HCT116 (cell line): Measurements from ENCODE around the gene DHCR7. TPM values are rescaled to one million over a fixed set of nuclear protein-coding genes. Genes with fewer than 3 reads are reported as not detected.

Experiments
- ATAC-seq: fragments of 200-7000 bp; cut with Tn5 transposase; 2 replicates; pipeline ENCODE4 v1.9.1; 2020; ENCODE audit warnings: mild to moderate bottlenecking, moderate library complexity
- BruUV-seq: library from RNA; stranded (reverse); fragments of 400-500 nt; replicated peaks from 2 replicates; lab custom pipeline; 2021; lab: Mats Ljungman, UMichigan
- CTCF ChIA-PET: fragments of 300-600 bp; sonication (Branson Sonifier 250); formaldehyde crosslinking; loops from one replicate; lab custom pipeline; 2021; ENCODE audit warnings: antibody characterized with exemption; lab: Charles Lee
- POLR2A ChIA-PET: fragments of 300-600, 350-600 bp; sonication (Branson Sonifier 250); formaldehyde crosslinking; loops from one replicate; lab custom pipeline; 2021; ENCODE audit warnings: antibody characterized with exemption; lab: Charles Lee
- RAD21 ChIA-PET, 2 experiments: fragments of 300-600 bp; sonication (Branson Sonifier 250); formaldehyde crosslinking; loops; one replicate each; lab custom pipeline; 2023; ENCODE audit warnings: low total read pairs in 2 of 2; ENCODE audit not compliant: uncharacterized antibody in 2 of 2, unreplicated experiment in 2 of 2, low non-redundant PET in 1 of 2; lab: Charles Lee
- DNase-seq: peaks from one replicate; pipeline ENCODE4 v3.0.0-alpha.2; 2010; ENCODE audit warnings: low read depth, low spot score
- H2AFZ ChIP-seq: fragments of 200-600 bp; shearing (Covaris generic), sonication (generic); 2 replicates; pipeline ENCODE4 v1.6.1; 2017; ENCODE audit warnings: low read depth, mixed run types, mixed read lengths, antibody characterized with exemption, low read length; ENCODE audit not compliant: poor library complexity, severe bottlenecking
- H3K27ac ChIP-seq: 2 replicates; pipeline ENCODE4 v1.5.1; 2012; ENCODE audit warnings: low read depth, low read length
- H3K27me3 ChIP-seq: fragments of 200-600 bp; sonication (generic); 2 replicates; pipeline ENCODE4 v1.6.1; 2016; ENCODE audit warnings: mixed run types, low read length, mixed read lengths; ENCODE audit not compliant: insufficient read depth
- H3K36me3 ChIP-seq, 2 experiments: fragments of 200-500 bp in 1 of 2; fragments of 200-600 bp in 1 of 2; sonication (Bioruptor generic) in 1 of 2; sonication (generic) in 1 of 2; 2 replicates each; pipeline versions ENCODE4 v1.5.1 to v1.6.1; 2014 to 2016; ENCODE audit warnings: low read length in 2 of 2, inconsistent platforms in 1 of 2, mixed read lengths in 1 of 2, mixed run types in 1 of 2; ENCODE audit not compliant: insufficient read depth in 2 of 2, control insufficient read depth in 1 of 2
- H3K4me1 ChIP-seq, 2 experiments: fragments of 200-600 bp in 1 of 2; sonication (generic) in 1 of 2; 2 replicates each; pipeline versions ENCODE4 v1.5.1 to v1.6.1; 2012 to 2017; ENCODE audit warnings: low read length in 2 of 2, inconsistent platforms in 1 of 2, mild to moderate bottlenecking in 1 of 2, mixed read lengths in 1 of 2, mixed run types in 1 of 2, moderate library complexity in 1 of 2; ENCODE audit not compliant: insufficient read depth in 2 of 2, control insufficient read depth in 1 of 2
- H3K4me2 ChIP-seq: fragments of 200-600 bp; sonication (generic); 2 replicates; pipeline ENCODE4 v1.6.1; 2017; ENCODE audit warnings: mixed run types, low read length, mixed read lengths
- H3K4me3 ChIP-seq, 2 experiments: fragments of 200-600 bp in 1 of 2; sonication (generic) in 1 of 2; replicated peaks in 1 of 2; 2 replicates each; pipeline ENCODE4 v1.5.1; 2011 to 2016; ENCODE audit warnings: low read length in 2 of 2, control low read depth in 1 of 2, low read depth in 1 of 2, mild to moderate bottlenecking in 1 of 2, mixed read lengths in 1 of 2, mixed run types in 1 of 2
- H3K79me2 ChIP-seq: fragments of 200-600 bp; sonication (generic); 2 replicates; pipeline ENCODE4 v1.6.1; 2017; ENCODE audit warnings: mild to moderate bottlenecking, mixed run types, low read length, moderate library complexity, mixed read lengths; ENCODE audit not compliant: insufficient read depth
- H3K9ac ChIP-seq: fragments of 200-600 bp; sonication (generic); 2 replicates; pipeline ENCODE4 v1.6.1; 2016; ENCODE audit warnings: low read length, mixed read lengths
- H3K9me2 ChIP-seq: fragments of 200-600 bp; sonication (generic), shearing (Covaris generic); 2 replicates; pipeline ENCODE4 v1.6.1; 2017; ENCODE audit warnings: mixed run types, mild to moderate bottlenecking, moderate library complexity; ENCODE audit not compliant: insufficient read depth
- H3K9me3 ChIP-seq, 2 experiments: fragments of 200-500 bp in 1 of 2; fragments of 200-600 bp in 1 of 2; sonication (Bioruptor generic) in 1 of 2; sonication (generic) in 1 of 2; 2 replicates each; pipeline ENCODE4 v1.6.1; 2014 to 2017; ENCODE audit warnings: low read length in 2 of 2, mixed read lengths in 2 of 2, inconsistent platforms in 1 of 2, low read depth in 1 of 2, mild to moderate bottlenecking in 1 of 2, mixed run types in 1 of 2, moderate library complexity in 1 of 2; ENCODE audit not compliant: control insufficient read depth in 1 of 2, insufficient read depth in 1 of 2
- H4K20me1 ChIP-seq: fragments of 200-600 bp; sonication (generic), shearing (Covaris generic); 2 replicates; pipeline ENCODE4 v1.6.1; 2017; ENCODE audit warnings: mixed run types, mild to moderate bottlenecking, moderate library complexity; ENCODE audit not compliant: insufficient read depth
- CBX3 ChIP-seq: IDR thresholded peaks from 2 replicates; pipeline ENCODE4 v1.6.1; 2012; ENCODE audit warnings: low read depth
- CEBPB ChIP-seq: IDR thresholded peaks from 2 replicates; pipeline ENCODE4 v1.6.1; 2012; ENCODE audit warnings: low read depth
- EGR1 ChIP-seq: IDR thresholded peaks from 2 replicates; pipeline ENCODE4 v1.6.1; 2012; ENCODE audit warnings: low read depth
- EZH2 ChIP-seq: fragments of 200-600 bp; sonication (generic); IDR thresholded peaks from 2 replicates; pipeline ENCODE4 v1.6.1; 2017; ENCODE audit warnings: antibody characterized with exemption, mixed run types
- EZH2phosphoT487 ChIP-seq: fragments of 200-600 bp; IDR thresholded peaks from 2 replicates; pipeline ENCODE4 v1.6.1; 2018; ENCODE audit warnings: antibody characterized with exemption, borderline replicate concordance
- POLR2A ChIP-seq: IDR thresholded peaks from 2 replicates; pipeline ENCODE4 v1.7.0; 2011; ENCODE audit warnings: borderline replicate concordance; ENCODE audit not compliant: insufficient read depth, insufficient read length; ENCODE audit errors: extremely low read depth
- SIN3A ChIP-seq: IDR thresholded peaks from 2 replicates; pipeline ENCODE4 v1.6.1; 2012; ENCODE audit warnings: low read depth
- SP1 ChIP-seq: IDR thresholded peaks from 2 replicates; pipeline ENCODE4 v1.6.1; 2012; ENCODE audit warnings: low read depth
- TCF7L2 ChIP-seq: IDR thresholded peaks from 2 replicates; pipeline ENCODE4 v1.7.0; 2011; ENCODE audit warnings: borderline replicate concordance, inconsistent platforms; ENCODE audit not compliant: insufficient read depth, insufficient read length; ENCODE audit errors: extremely low read depth
- ZNF274 ChIP-seq: fragments of 200-500 bp; sonication (Bioruptor generic); IDR thresholded peaks from 2 replicates; pipeline ENCODE4 v1.6.1; 2014; ENCODE audit warnings: mild to moderate bottlenecking, low read depth, low read length, inconsistent platforms
- intact Hi-C: fragments of 100-400 bp; cut with micrococcal nuclease; formaldehyde crosslinking; loops from 2 replicates; pipeline ENCODE4 v1.10.0; 2022
- total RNA-seq: library from RNA; stranded (reverse); gene quantifications from one replicate; pipeline ENCODE4 v1.2.1, GENCODE V29; 2021; ENCODE audit not compliant: unreplicated experiment
- TF ChIP-seq, protein P1 (sequence below): IDR thresholded peaks from 2 replicates; pipeline ENCODE4 v1.6.1; 2012; ENCODE audit warnings: low read depth
- TF ChIP-seq, protein P2 (sequence below): IDR thresholded peaks from 2 replicates; pipeline ENCODE4 v1.6.1; 2012
- TF ChIP-seq, protein P3 (sequence below): IDR thresholded peaks from 2 replicates; pipeline ENCODE4 v1.6.1; 2011; ENCODE audit warnings: mild to moderate bottlenecking, low read length, moderate library complexity; ENCODE audit not compliant: insufficient replicate concordance; ENCODE audit errors: extremely low read depth

Gene DHCR7
- total RNA-seq, 1 experiment from 2014 or later = 115 TPM

DNA sequence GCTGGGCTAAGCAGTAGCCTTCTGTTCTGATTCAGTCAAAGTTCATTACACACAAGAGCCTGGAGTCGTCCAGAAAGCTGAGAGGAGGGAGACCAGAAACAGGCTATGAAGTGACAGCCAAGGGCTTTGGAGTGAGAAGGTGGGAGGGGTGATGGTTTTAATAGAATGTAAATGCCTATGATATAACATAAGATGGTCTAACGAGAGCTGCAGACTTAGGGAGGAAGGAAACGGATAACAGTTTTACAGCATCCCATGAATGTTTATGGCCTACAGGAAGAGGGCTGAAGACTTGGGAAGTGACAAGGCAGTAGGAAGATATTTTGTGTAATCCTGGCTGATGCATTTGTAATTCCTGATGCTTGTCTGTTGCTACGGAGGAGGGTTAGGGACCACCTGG lies 62.0 kb downstream of the DHCR7 start:
- Histone ChIP-seq H3K9me3 (peaks cover 0 to 3% of the 10 kb centered on the region in 2 experiments; a peak in 1 of 4 replicates), H2AFZ (no peak overlapping the region), H3K9me2 (no peaks in the 10 kb centered on the region), H3K9ac (no peak overlapping the region), H3K4me3 (no peak overlapping the region), H3K36me3 (no peaks in the 10 kb centered on the region), H3K4me1 (no peaks in the 10 kb centered on the region), H3K4me2 (no peak overlapping the region), H3K27ac (no peak overlapping the region), H3K79me2 (no peaks in the 10 kb centered on the region), H4K20me1 (no peaks in the 10 kb centered on the region), H3K27me3 (peaks cover 78% of the 10 kb centered on the region)
- DNase-seq (no peak), ATAC-seq (no peak)
- BruUV-seq = no TSS peak
- POLR2A ChIA-PET = no interaction called here
- TF ChIP-seq CEBPB (no peak), SP1 (no peak), SIN3A (no peak)
- TF ChIP-seq, protein P1, sequence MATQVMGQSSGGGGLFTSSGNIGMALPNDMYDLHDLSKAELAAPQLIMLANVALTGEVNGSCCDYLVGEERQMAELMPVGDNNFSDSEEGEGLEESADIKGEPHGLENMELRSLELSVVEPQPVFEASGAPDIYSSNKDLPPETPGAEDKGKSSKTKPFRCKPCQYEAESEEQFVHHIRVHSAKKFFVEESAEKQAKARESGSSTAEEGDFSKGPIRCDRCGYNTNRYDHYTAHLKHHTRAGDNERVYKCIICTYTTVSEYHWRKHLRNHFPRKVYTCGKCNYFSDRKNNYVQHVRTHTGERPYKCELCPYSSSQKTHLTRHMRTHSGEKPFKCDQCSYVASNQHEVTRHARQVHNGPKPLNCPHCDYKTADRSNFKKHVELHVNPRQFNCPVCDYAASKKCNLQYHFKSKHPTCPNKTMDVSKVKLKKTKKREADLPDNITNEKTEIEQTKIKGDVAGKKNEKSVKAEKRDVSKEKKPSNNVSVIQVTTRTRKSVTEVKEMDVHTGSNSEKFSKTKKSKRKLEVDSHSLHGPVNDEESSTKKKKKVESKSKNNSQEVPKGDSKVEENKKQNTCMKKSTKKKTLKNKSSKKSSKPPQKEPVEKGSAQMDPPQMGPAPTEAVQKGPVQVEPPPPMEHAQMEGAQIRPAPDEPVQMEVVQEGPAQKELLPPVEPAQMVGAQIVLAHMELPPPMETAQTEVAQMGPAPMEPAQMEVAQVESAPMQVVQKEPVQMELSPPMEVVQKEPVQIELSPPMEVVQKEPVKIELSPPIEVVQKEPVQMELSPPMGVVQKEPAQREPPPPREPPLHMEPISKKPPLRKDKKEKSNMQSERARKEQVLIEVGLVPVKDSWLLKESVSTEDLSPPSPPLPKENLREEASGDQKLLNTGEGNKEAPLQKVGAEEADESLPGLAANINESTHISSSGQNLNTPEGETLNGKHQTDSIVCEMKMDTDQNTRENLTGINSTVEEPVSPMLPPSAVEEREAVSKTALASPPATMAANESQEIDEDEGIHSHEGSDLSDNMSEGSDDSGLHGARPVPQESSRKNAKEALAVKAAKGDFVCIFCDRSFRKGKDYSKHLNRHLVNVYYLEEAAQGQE = no peak
- CTCF ChIA-PET = no interaction called here
- intact Hi-C loops = no loop called here
- RAD21 ChIA-PET = no interaction called here

DNA sequence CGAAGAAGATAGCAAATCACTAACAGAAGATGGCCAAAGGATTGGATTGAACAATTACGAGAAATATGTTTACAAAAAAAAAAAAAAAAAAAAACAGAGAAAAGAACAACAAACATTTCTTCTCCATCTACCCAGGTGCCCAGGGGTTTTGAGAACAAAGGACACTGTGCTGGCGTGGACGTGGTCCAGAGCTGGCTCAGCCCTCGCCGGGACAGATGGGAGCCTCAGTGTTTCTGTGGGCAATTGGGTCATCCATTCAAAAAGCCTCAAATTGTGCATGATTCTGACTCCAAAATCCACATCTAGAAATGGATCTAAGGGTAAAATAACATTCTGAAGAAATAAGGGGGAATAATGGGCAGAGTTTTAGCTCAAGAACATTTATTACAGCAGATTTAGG lies 63.1 kb downstream of the DHCR7 start:
- ChIA-PET RAD21 (no interaction called here), CTCF (no interaction called here), POLR2A (no interaction called here)
- Histone ChIP-seq H3K4me2 (no peak overlapping the region), H3K4me1 (no peaks in the 10 kb centered on the region), H3K9me2 (no peaks in the 10 kb centered on the region), H3K27ac (no peak overlapping the region), H3K36me3 (no peaks in the 10 kb centered on the region), H3K9me3 (peaks cover 0 to 3% of the 10 kb centered on the region in 2 experiments; a peak in 1 of 4 replicates), H3K4me3 (no peak overlapping the region), H2AFZ (no peak overlapping the region), H3K79me2 (no peaks in the 10 kb centered on the region), H3K27me3 (peaks cover 67% of the 10 kb centered on the region), H3K9ac (no peak overlapping the region), H4K20me1 (no peaks in the 10 kb centered on the region)
- TF ChIP-seq SP1 (no peak), CBX3 (no peak), POLR2A (no peak), EZH2 (no peak), EGR1 (no peak), EZH2phosphoT487 (no peak), SIN3A (no peak), TCF7L2 (no peak), ZNF274 (no peak)
- TF ChIP-seq, protein P2, sequence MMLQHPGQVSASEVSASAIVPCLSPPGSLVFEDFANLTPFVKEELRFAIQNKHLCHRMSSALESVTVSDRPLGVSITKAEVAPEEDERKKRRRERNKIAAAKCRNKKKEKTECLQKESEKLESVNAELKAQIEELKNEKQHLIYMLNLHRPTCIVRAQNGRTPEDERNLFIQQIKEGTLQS = no peak
- TF ChIP-seq, protein P3, sequence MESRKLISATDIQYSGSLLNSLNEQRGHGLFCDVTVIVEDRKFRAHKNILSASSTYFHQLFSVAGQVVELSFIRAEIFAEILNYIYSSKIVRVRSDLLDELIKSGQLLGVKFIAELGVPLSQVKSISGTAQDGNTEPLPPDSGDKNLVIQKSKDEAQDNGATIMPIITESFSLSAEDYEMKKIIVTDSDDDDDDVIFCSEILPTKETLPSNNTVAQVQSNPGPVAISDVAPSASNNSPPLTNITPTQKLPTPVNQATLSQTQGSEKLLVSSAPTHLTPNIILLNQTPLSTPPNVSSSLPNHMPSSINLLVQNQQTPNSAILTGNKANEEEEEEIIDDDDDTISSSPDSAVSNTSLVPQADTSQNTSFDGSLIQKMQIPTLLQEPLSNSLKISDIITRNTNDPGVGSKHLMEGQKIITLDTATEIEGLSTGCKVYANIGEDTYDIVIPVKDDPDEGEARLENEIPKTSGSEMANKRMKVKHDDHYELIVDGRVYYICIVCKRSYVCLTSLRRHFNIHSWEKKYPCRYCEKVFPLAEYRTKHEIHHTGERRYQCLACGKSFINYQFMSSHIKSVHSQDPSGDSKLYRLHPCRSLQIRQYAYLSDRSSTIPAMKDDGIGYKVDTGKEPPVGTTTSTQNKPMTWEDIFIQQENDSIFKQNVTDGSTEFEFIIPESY = no peak
- ATAC-seq = no peak
- no peak for DNase-seq
- BruUV-seq = no TSS peak
- intact Hi-C loops = no loop called here
